ENCODE results near the gene SSNA1.

The SSNA1 gene

DNA sequence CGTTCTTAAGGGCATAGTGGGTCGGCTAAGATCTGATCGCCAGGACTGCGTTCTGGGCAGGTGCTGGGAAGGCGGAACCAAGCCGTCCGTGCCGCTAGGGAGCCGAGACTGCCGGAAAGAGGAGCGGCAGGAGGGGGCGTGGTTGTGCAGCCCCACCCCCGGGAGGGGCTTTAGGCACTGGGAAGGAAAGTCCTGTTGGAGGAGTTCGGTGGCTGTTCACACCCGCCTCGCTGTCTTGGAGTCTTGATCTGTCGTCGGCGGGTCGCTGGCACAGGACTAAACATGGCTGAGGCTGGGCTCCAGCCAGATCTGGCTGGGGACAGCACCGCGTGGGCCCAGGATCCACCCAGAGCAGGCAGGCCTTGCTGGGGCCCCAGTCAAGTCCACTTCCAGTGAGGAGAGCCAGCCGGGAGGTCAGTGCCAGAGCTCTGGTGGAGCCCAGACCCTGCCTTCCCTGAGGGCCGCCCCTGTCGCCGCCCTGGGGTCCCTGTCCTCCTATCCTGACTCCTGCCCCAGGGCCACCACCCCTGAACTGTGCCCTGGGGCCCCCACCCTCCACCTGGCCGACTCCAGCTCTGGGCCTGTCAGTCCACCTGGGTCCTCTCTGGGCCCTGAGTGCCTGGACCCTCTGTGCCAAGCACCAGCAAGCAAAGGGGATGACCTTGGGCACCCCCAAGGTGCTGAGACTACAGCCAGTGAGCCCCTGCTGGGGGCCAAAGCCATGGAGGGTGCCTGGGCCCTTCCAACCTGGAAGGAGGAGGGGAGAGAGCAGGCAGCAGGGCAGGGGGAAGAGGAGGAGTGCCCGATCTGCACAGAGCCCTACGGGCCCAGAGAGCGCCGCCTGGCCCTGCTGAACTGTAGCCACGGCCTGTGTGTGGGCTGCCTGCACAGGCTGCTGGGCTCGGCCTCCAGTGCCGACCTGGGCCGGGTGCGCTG, 29.1 kb downstream of the SSNA1 start (continued):
- TF ChIP-seq ZEB2 (tag by site-specific recombination; IDR thresholded peaks at IDR 0.05), result no peak
- no peak for TF ChIP-seq YY1 (tag by site-specific recombination; IDR thresholded peaks at IDR 0.05)
- TF ChIP-seq ZNF335 (tag by site-specific recombination; conservative IDR thresholded peaks at IDR 0.05), result no peak
- TF ChIP-seq, protein P1, sequence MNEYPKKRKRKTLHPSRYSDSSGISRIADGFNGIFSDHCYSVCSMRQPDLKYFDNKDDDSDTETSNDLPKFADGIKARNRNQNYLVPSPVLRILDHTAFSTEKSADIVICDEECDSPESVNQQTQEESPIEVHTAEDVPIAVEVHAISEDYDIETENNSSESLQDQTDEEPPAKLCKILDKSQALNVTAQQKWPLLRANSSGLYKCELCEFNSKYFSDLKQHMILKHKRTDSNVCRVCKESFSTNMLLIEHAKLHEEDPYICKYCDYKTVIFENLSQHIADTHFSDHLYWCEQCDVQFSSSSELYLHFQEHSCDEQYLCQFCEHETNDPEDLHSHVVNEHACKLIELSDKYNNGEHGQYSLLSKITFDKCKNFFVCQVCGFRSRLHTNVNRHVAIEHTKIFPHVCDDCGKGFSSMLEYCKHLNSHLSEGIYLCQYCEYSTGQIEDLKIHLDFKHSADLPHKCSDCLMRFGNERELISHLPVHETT (tag by site-specific recombination; IDR thresholded peaks at IDR 0.05), result no peak
- TF ChIP-seq KLF10 (tag by site-specific recombination; IDR thresholded peaks at IDR 0.05), result peak; percentile 45; the same call in 1 of the 2 replicates
- 0 out of 2 replicates have a peak, but pooled peaks have one; percentile 10 for TF ChIP-seq ZNF660 (tag by site-specific recombination; IDR thresholded peaks at IDR 0.05)
- TF ChIP-seq KLF9 (tag by site-specific recombination; IDR thresholded peaks at IDR 0.05; ENCODE audit: low read depth), result peak; percentile 99
- TF ChIP-seq ZFHX2 (tag by site-specific recombination; conservative IDR thresholded peaks at IDR 0.05), result peak; percentile 45
- TF ChIP-seq, protein P2, sequence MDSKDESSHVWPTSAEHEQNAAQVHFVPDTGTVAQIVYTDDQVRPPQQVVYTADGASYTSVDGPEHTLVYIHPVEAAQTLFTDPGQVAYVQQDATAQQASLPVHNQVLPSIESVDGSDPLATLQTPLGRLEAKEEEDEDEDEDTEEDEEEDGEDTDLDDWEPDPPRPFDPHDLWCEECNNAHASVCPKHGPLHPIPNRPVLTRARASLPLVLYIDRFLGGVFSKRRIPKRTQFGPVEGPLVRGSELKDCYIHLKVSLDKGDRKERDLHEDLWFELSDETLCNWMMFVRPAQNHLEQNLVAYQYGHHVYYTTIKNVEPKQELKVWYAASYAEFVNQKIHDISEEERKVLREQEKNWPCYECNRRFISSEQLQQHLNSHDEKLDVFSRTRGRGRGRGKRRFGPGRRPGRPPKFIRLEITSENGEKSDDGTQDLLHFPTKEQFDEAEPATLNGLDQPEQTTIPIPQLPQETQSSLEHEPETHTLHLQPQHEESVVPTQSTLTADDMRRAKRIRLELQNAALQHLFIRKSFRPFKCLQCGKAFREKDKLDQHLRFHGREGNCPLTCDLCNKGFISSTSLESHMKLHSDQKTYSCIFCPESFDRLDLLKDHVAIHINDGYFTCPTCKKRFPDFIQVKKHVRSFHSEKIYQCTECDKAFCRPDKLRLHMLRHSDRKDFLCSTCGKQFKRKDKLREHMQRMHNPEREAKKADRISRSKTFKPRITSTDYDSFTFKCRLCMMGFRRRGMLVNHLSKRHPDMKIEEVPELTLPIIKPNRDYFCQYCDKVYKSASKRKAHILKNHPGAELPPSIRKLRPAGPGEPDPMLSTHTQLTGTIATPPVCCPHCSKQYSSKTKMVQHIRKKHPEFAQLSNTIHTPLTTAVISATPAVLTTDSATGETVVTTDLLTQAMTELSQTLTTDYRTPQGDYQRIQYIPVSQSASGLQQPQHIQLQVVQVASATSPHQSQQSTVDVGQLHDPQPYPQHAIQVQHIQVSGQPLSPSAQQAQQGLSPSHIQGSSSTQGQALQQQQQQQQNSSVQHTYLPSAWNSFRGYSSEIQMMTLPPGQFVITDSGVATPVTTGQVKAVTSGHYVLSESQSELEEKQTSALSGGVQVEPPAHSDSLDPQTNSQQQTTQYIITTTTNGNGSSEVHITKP (tag by site-specific recombination; IDR thresholded peaks at IDR 0.05), result peak; percentile 61; the same call in 1 of the 2 replicates
- no peak for TF ChIP-seq ZNF2 (tag by site-specific recombination; IDR thresholded peaks at IDR 0.05)
- peak; percentile 79 for TF ChIP-seq SP2 (tag by site-specific recombination; IDR thresholded peaks at IDR 0.05)
- peak; percentile 91 for TF ChIP-seq ZNF600 (tag by site-specific recombination; IDR thresholded peaks at IDR 0.05)
- TF ChIP-seq ZNF132 (tag by site-specific recombination; IDR thresholded peaks at IDR 0.05; ENCODE audit: borderline replicate concordance), result no peak
- TF ChIP-seq EGR2 (tag by site-specific recombination; IDR thresholded peaks at IDR 0.05; ENCODE audit: low read depth), result peak; percentile 47; the same call in 1 of the 2 replicates
- peak; percentile 89 for TF ChIP-seq KLF1 (tag by site-specific recombination; IDR thresholded peaks at IDR 0.05)

DNA sequence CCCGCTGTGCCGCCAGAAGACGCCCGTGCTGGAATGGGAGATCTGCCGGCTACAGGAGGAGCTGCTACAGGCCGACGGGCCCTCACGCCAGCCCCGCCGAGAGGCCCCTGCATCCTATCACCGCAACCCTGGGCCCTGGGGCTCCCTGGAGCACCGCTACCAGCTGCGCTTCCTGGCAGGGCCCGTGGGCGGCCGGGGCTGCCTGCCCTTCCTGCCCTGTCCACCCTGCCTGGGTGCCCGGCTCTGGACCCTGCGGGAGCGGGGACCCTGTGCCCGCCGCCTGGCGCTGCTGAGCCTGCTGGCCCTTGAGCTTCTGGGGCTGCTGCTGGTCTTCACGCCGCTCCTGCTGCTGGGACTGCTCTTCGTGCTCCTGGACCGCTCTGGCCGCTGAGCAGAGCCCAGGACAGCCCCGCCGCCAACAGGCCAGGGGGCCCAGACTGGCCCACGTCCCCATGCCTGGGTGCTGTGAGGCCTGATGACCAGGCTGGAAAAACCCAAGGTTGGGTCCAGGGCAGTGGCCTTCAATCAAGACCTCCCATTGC, 29.8 kb downstream of the SSNA1 start:
- TF ChIP-seq ZNF626 (tag by site-specific recombination; IDR thresholded peaks at IDR 0.05) (no peak), ZNF16 (tag by site-specific recombination; IDR thresholded peaks at IDR 0.05; ENCODE audit: low read depth) (no peak), ZNF292 (tag by site-specific recombination; IDR thresholded peaks at IDR 0.05; ENCODE audit: borderline replicate concordance, low read depth) (no peak), ZBTB17 (tag by site-specific recombination; IDR thresholded peaks at IDR 0.05) (no peak), ZSCAN30 (tag by site-specific recombination; IDR thresholded peaks at IDR 0.05) (no peak), MEIS1 (CRISPR knock-in tag; IDR thresholded peaks at IDR 0.05; ENCODE audit: borderline replicate concordance) (no peak)
- H3K27ac ChIP-seq (ENCODE audit: extremely low read depth, low read depth, low read length), result no peak overlapping the region
- no peak overlapping the region for H3K4me3 ChIP-seq (ENCODE audit: low read depth, low read length)
- ChIA-PET POLR2A (interaction anchor here (0.6 to 17.2 kb wide), 6 partner anchors 10 to 132 kb away, joined by 3 to 304 read pairs (median 6); partner anchors contain the start of genes MAN1B1, NDOR1, TMEM203 and TPRN), CTCF (interaction anchor here (0.8 to 1.1 kb wide), 3 partner anchors 9 to 189 kb away, joined by 3 to 4 read pairs (median 4); partner anchors contain the start of gene RNF224)
- H3K4me1 ChIP-seq (ENCODE audit: control insufficient read depth, insufficient read depth, low read length), result peaks cover 4% of the 10 kb centered on the region
- peaks cover 0 to 62% of the 10 kb centered on the region in 2 experiments; a peak in 1 of 3 replicates for H3K36me3 ChIP-seq (ENCODE audit: control insufficient read depth in 2 of 2, insufficient read depth in 1 of 2, low read length in 2 of 2)
- H3K9me3 ChIP-seq (ENCODE audit: control insufficient read depth, insufficient read depth, low read depth, low read length), result no peaks in the 10 kb centered on the region

Measured in HEK293 (cell line).